ENCODE results near the gene PHOX2A.
"Not testable (repeated sequence)": the region's sequence is repeated elsewhere in the genome, so short reads cannot be mapped to it uniquely, and the experiment has no call there.

PHOX2A gene

GRCh38 chr11:72244060-72244360 lies at the start of gene PHOX2A:
TSS of gene PHOX2A (minus strand) at chr11:72244176. CDS start at chr11:72244004, 172 bp downstream.
- no peak for DNase-seq (ENCODE audit: low read depth in 2 of 2, low spot score in 1 of 2)

- DNase-seq (ENCODE audit: low read depth in 2 of 2, low spot score in 1 of 2): no peak
Measured at GRCh38 chr11:72293391-72293790, 49.4 kb upstream of the PHOX2A start.

GRCh38 chr11:72292106-72292785 lies 48.3 kb upstream of the PHOX2A start:
- no peak for DNase-seq (ENCODE audit: low read depth in 2 of 2, low spot score in 1 of 2)

- DNase-seq (ENCODE audit: low read depth in 2 of 2, low spot score in 1 of 2): not testable (repeated sequence)
Measured at GRCh38 chr11:72290741-72291140, 46.8 kb upstream of the PHOX2A start.

GRCh38 chr11:72287293-72287692 lies 43.3 kb upstream of the PHOX2A start:
- DNase-seq (ENCODE audit: low read depth in 2 of 2, low spot score in 1 of 2): no peak

- DNase-seq (ENCODE audit: low read depth in 2 of 2, low spot score in 1 of 2): no peak
Measured at GRCh38 chr11:72283947-72284346, 40.0 kb upstream of the PHOX2A start.

GRCh38 chr11:72280726-72281315 lies 36.8 kb upstream of the PHOX2A start:
- DNase-seq (ENCODE audit: low read depth in 2 of 2, low spot score in 1 of 2): no peak

GRCh38 chr11:72280037-72280436 lies 36.1 kb upstream of the PHOX2A start:
- no peak for DNase-seq (ENCODE audit: low read depth in 2 of 2, low spot score in 1 of 2)

- DNase-seq (ENCODE audit: low read depth in 2 of 2, low spot score in 1 of 2): no peak
Measured at GRCh38 chr11:72278905-72279304, 34.9 kb upstream of the PHOX2A start.

- no peak for DNase-seq (ENCODE audit: low read depth in 2 of 2, low spot score in 1 of 2)
Measured at GRCh38 chr11:72274435-72274834, 30.5 kb upstream of the PHOX2A start.

- DNase-seq (ENCODE audit: low read depth in 2 of 2, low spot score in 1 of 2): no peak
Measured at GRCh38 chr11:72271980-72272379, 28.0 kb upstream of the PHOX2A start.

- no peak for DNase-seq (ENCODE audit: low read depth in 2 of 2, low spot score in 1 of 2)
Measured at GRCh38 chr11:72267956-72268617, 24.1 kb upstream of the PHOX2A start.

- not testable (repeated sequence) for DNase-seq (ENCODE audit: low read depth in 2 of 2, low spot score in 1 of 2)
Measured at GRCh38 chr11:72266960-72267359, 23.0 kb upstream of the PHOX2A start.

- DNase-seq (ENCODE audit: low read depth in 2 of 2, low spot score in 1 of 2): no peak
Measured at GRCh38 chr11:72265951-72266350, 22.0 kb upstream of the PHOX2A start.

GRCh38 chr11:72263361-72263760 lies 19.4 kb upstream of the PHOX2A start:
- no peak for DNase-seq (ENCODE audit: low read depth in 2 of 2, low spot score in 1 of 2)

GRCh38 chr11:72260574-72260973 lies 16.6 kb upstream of the PHOX2A start:
- no peak for DNase-seq (ENCODE audit: low read depth in 2 of 2, low spot score in 1 of 2)

GRCh38 chr11:72259490-72259889 lies 15.5 kb upstream of the PHOX2A start:
- DNase-seq (ENCODE audit: low read depth in 2 of 2, low spot score in 1 of 2): no peak

- no peak for DNase-seq (ENCODE audit: low read depth in 2 of 2, low spot score in 1 of 2)
Measured at GRCh38 chr11:72257570-72257969, 13.6 kb upstream of the PHOX2A start.

GRCh38 chr11:72254299-72254993 lies 10.5 kb upstream of the PHOX2A start:
- DNase-seq (ENCODE audit: low read depth in 2 of 2, low spot score in 1 of 2): no peak

GRCh38 chr11:72253392-72253791 lies 9.4 kb upstream of the PHOX2A start:
- no peak for DNase-seq (ENCODE audit: low read depth in 2 of 2, low spot score in 1 of 2)

GRCh38 chr11:72251614-72252013 lies 7.6 kb upstream of the PHOX2A start:
- no peak for DNase-seq (ENCODE audit: low read depth in 2 of 2, low spot score in 1 of 2)
